ENCODE data around the gene NLRC3.

Gene NLRC3

DNA sequence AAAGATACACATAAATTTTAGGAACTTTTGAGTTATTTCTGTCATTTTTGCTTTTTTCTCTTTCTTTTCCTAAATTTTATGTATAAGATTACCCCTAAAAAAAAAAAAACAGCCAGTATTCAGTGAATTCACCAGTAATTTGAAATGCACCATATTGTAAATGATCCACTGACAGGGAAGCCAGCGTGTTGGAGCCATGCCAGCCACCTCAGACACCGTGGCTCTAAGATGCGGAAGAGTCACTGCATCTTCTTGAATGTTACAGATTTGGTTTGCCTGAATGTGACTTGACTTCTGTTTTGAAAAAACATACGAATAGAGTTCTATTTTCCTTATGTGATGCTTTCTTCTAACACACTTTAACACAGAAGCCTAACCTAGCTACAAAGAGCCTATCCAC is 39.0 kb downstream of the NLRC3 start:
- no peak for DNase-seq (ENCODE audit: extremely low read depth, low read depth)
- H3K4me3 ChIP-seq (replicated peaks; ENCODE audit: low read depth, low read length): no peak overlapping the region
- TF ChIP-seq, protein P1, sequence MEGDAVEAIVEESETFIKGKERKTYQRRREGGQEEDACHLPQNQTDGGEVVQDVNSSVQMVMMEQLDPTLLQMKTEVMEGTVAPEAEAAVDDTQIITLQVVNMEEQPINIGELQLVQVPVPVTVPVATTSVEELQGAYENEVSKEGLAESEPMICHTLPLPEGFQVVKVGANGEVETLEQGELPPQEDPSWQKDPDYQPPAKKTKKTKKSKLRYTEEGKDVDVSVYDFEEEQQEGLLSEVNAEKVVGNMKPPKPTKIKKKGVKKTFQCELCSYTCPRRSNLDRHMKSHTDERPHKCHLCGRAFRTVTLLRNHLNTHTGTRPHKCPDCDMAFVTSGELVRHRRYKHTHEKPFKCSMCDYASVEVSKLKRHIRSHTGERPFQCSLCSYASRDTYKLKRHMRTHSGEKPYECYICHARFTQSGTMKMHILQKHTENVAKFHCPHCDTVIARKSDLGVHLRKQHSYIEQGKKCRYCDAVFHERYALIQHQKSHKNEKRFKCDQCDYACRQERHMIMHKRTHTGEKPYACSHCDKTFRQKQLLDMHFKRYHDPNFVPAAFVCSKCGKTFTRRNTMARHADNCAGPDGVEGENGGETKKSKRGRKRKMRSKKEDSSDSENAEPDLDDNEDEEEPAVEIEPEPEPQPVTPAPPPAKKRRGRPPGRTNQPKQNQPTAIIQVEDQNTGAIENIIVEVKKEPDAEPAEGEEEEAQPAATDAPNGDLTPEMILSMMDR (IDR thresholded peaks at IDR 0.05; ENCODE audit: low read depth, low read length, missing control alignments): no peak

DNA sequence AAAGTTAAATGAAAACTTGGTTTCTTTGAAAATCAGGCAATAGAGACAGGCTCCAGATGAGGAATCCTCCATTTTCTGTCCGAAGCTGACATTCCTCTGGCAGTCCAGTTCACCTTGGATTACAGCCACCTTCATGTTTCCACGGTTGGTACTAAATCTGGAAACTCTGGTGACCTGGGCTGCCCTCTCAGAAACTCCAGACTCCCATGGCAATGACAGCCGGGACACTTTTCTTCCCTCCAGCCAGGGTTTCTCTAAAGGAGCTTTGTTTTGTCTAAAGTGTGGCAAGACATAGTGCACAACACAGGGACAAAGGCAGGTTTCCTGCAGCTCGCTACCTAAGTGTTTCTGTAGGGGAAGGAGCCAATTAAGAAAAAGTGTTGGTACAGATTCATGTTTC is 40.4 kb downstream of the NLRC3 start:
- no peak overlapping the region for H3K4me3 ChIP-seq (replicated peaks; ENCODE audit: low read depth, low read length)
- TF ChIP-seq, protein P1 (IDR thresholded peaks at IDR 0.05; ENCODE audit: low read depth, low read length, missing control alignments): no peak
- no peak for DNase-seq (ENCODE audit: extremely low read depth, low read depth)

DNA sequence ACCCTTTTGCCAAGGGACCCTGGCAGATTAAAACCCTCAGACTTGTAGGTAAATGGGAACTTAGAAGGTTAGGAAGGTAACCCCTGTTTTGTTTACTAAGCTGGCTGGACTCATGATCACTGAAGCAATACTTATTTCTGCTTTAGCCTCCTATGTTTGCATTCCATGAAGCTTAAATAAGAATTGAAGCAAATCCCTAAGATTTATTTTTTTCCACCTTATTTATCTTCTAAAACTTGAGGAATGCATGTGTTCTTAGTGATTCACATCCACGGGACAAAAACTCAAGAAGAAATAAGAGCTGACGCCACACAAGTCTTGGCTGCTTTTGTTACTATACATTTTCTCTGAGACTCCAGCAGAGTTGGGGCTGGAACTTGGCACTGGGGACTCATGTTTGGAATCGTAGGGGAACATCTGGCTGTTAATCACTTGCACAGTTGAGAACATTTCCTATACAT is 40.9 kb downstream of the NLRC3 start:
- no peak for DNase-seq (ENCODE audit: extremely low read depth, low read depth)

DNA sequence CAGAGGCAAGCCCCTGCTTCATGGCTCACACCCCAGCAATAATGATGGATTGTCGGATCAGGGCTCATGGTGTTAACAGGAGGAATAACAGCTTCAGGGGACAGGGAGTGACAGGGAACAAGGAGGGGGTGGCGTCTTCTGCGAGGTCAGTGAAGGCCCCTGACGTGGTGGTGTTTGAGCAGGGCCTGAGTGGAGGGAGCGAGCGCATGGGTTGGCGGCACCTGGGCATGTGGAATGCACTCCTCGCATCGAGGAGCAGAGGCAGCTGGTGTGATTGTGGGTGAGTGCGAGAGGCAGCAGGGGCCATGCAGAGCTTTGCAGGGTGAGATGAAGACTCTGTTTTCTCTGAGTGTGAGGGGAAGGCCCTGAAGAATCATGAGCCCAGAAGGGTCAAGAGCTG is 43.1 kb downstream of the NLRC3 start:
- H3K4me3 ChIP-seq (replicated peaks; ENCODE audit: low read depth, low read length): no peak overlapping the region
- TF ChIP-seq, protein P1 (IDR thresholded peaks at IDR 0.05; ENCODE audit: low read depth, low read length, missing control alignments): no peak
- DNase-seq (ENCODE audit: extremely low read depth, low read depth): no peak

More for the DNA sequence above, 40.9 kb downstream of the NLRC3 start:
- TF ChIP-seq, protein P1 (IDR thresholded peaks at IDR 0.05; ENCODE audit: low read depth, low read length, missing control alignments): no peak
- no peak overlapping the region for H3K4me3 ChIP-seq (replicated peaks; ENCODE audit: low read depth, low read length)

DNA sequence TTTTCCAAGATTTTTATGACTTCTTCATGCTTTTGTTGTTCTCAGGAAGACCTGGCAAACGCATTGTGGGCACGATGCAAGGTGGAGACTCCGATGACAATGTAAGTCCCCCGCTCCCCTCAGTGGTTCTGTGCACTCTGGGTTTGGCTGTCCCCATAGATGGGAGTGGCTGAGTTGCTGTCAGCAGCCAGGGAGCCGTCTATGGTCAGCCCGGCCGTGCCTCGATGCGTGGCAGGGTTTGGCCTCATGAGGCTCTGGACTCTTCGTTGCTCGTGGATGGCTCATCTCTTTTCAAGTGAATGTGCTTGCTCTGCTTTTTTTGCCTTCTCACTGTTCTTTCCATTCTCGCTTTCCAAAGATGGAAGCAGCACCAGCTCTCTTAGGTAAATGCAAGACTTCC is 44.5 kb downstream of the NLRC3 start:
- TF ChIP-seq, protein P1 (IDR thresholded peaks at IDR 0.05; ENCODE audit: low read depth, low read length, missing control alignments): no peak
- no peak overlapping the region for H3K4me3 ChIP-seq (replicated peaks; ENCODE audit: low read depth, low read length)
- no peak for DNase-seq (ENCODE audit: extremely low read depth, low read depth)

DNA sequence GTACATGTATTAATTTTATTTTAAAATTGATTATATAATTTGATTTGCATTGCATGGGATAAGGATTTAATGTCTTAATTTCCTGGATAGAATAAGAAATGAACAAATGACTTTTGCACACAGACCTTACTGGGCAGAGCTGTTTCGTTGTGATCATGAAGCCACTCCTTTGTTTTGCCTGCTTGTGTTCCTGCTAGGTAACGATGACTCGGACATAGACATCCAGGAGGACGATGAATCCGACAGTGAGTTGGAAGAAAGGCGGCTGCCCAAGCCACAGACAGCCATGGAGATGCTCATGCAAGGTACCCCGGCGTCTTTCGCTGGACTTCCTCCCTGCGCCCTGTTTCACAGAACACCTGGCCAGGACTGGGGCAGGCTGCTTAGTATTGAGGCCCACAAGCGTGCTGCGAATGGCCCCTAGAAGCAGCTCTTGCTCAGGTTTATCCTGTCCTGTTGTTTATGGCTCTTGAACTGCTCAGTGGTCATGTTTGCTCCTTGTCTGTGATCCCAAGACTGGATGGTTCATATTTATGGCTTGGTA is 46.8 kb downstream of the NLRC3 start:
- TF ChIP-seq, protein P1 (IDR thresholded peaks at IDR 0.05; ENCODE audit: low read depth, low read length, missing control alignments): no peak
- no peak for DNase-seq (ENCODE audit: extremely low read depth, low read depth)

DNA sequence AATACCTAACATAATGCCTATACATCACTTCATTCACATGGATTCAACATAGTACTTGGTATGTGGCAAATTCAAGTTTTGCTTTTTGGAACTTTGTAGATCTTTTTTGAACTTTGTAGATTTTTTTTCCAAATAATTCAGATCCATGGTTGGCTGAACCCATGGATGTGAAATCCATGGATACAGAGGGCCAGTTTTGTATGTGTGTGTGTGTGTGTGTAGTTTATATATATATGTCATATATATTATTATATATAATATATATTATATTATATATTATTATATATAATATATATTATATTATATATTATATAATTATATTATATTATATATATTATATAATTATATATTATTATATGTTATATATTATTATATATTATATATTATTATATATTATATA is 48.0 kb downstream of the NLRC3 start:
- TF ChIP-seq, protein P1 (IDR thresholded peaks at IDR 0.05; ENCODE audit: low read depth, low read length, missing control alignments): no peak
- H3K4me3 ChIP-seq (replicated peaks; ENCODE audit: low read depth, low read length): no peak overlapping the region
- no peak for DNase-seq (ENCODE audit: extremely low read depth, low read depth)

More for the DNA sequence above, 46.8 kb downstream of the NLRC3 start:
- no peak overlapping the region for H3K4me3 ChIP-seq (replicated peaks; ENCODE audit: low read depth, low read length)

Measured in HFF-Myc (cell line).